Measurements from ENCODE around the gene ADAT1.
A peak's percentile ranks its signal among the peaks of the same experiment; 100 is the strongest.

Gene ADAT1

DNA sequence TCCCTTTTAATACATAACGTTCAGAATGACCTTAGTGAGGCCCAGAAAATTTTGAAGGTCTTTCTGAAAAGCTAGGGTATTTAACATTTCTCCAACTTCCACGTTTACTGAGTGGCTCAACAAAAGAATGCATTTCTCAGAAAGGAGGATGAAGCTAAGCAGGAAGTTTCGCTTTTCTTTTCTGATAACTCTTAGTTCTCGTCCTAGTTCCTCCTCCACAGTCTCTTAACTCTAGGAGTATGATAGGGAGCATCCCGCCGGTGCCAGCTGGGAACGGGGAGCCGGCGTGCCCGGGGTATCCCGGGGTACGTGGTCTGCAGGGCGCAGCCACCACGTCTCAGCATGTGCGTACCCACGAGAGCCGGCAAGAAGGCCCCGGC, 24.0 kb upstream of the ADAT1 start:
- peak; percentile 51 for ATAC-seq
- TF ChIP-seq OSR1 (CRISPR knock-in tag; IDR thresholded peaks at IDR 0.05) (no peak), TCF4 (CRISPR knock-in tag; IDR thresholded peaks at IDR 0.05; ENCODE audit: borderline replicate concordance) (no peak), ZFP3 (CRISPR knock-in tag; IDR thresholded peaks at IDR 0.05) (no peak), TOX (CRISPR knock-in tag; IDR thresholded peaks at IDR 0.05; ENCODE audit: borderline replicate concordance) (no peak)
- TF ChIP-seq, protein P1, sequence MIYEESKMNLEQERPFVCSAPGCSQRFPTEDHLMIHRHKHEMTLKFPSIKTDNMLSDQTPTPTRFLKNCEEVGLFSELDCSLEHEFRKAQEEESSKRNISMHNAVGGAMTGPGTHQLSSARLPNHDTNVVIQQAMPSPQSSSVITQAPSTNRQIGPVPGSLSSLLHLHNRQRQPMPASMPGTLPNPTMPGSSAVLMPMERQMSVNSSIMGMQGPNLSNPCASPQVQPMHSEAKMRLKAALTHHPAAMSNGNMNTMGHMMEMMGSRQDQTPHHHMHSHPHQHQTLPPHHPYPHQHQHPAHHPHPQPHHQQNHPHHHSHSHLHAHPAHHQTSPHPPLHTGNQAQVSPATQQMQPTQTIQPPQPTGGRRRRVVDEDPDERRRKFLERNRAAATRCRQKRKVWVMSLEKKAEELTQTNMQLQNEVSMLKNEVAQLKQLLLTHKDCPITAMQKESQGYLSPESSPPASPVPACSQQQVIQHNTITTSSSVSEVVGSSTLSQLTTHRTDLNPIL (CRISPR knock-in tag; IDR thresholded peaks at IDR 0.05; ENCODE audit: low read depth) = no peak
- TF ChIP-seq, protein P2, sequence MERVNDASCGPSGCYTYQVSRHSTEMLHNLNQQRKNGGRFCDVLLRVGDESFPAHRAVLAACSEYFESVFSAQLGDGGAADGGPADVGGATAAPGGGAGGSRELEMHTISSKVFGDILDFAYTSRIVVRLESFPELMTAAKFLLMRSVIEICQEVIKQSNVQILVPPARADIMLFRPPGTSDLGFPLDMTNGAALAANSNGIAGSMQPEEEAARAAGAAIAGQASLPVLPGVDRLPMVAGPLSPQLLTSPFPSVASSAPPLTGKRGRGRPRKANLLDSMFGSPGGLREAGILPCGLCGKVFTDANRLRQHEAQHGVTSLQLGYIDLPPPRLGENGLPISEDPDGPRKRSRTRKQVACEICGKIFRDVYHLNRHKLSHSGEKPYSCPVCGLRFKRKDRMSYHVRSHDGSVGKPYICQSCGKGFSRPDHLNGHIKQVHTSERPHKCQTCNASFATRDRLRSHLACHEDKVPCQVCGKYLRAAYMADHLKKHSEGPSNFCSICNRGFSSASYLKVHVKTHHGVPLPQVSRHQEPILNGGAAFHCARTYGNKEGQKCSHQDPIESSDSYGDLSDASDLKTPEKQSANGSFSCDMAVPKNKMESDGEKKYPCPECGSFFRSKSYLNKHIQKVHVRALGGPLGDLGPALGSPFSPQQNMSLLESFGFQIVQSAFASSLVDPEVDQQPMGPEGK (CRISPR knock-in tag; IDR thresholded peaks at IDR 0.05; ENCODE audit: borderline replicate concordance) = no peak

DNA sequence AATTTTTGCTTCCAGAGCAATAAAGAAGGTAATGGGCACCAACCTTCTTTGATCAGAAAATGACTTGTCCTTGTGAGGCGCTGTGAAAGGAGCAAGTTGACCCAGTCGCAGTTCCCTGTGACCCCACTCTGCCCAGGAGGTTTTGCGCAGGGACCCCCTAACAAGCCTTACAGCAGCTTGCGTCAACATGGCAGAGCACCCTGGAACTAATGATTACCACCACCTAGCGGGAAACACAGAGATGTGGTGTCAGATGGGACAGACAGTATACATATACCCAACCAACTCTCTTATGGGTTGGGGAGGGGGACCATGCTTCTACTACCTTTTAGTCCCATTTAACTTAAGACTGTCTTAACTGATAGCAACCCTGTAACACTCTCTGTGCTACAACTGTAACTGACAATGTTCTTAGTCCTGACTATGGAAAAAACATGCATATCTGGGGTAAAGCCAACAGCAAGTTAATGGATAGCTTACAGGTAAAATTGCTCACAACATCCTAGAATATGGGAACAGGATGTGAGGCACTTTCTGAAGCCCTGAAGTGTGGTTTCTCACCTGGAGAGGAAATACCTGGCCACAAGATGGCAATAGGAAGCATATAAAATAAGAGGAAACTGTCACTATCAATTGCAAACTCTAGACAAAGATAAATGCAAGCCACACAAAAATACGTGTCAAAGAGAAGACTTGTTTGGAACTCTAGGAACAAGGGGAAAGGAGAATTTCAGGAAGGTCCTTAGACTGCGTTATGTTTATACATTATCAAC, 21.3 kb upstream of the ADAT1 start:
- no peak for ATAC-seq
- TF ChIP-seq ZNF565 (CRISPR knock-in tag; conservative IDR thresholded peaks at IDR 0.05; ENCODE audit: low read depth) = no peak
- no peak for TF ChIP-seq OSR1 (CRISPR knock-in tag; IDR thresholded peaks at IDR 0.05)
- TF ChIP-seq, protein P3, sequence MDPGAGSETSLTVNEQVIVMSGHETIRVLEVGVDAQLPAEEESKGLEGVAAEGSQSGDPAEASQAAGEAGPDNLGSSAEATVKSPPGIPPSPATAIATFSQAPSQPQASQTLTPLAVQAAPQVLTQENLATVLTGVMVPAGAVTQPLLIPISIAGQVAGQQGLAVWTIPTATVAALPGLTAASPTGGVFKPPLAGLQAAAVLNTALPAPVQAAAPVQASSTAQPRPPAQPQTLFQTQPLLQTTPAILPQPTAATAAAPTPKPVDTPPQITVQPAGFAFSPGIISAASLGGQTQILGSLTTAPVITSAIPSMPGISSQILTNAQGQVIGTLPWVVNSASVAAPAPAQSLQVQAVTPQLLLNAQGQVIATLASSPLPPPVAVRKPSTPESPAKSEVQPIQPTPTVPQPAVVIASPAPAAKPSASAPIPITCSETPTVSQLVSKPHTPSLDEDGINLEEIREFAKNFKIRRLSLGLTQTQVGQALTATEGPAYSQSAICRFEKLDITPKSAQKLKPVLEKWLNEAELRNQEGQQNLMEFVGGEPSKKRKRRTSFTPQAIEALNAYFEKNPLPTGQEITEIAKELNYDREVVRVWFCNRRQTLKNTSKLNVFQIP (CRISPR knock-in tag; IDR thresholded peaks at IDR 0.05; ENCODE audit: borderline replicate concordance, low read depth) = no peak
- TF ChIP-seq TCF4 (CRISPR knock-in tag; IDR thresholded peaks at IDR 0.05; ENCODE audit: borderline replicate concordance) = no peak

DNA sequence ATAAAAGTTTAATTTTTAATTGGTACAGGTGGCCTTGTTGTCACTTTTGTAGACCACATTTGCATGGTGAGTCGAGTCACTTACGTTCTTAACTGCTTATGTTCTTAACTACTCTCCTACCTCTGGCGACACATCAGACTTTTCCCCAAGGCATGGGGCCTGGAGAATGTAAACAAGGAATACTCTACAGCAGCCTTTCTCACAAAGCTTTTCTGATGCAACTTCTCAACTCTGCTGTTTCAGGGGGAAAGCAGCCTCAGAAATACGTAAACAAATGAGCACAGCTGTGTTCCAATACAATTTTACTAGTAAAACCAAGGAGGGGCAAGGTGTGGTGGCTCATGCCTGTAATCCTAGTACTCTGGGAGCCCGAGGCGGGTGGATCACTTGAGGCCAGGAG, 17.5 kb upstream of the ADAT1 start:
- TF ChIP-seq PPARA (CRISPR knock-in tag; IDR thresholded peaks at IDR 0.05; ENCODE audit: borderline replicate concordance) = no peak
- TF ChIP-seq ARNTL (CRISPR knock-in tag; IDR thresholded peaks at IDR 0.05; ENCODE audit: borderline replicate concordance, low read depth) = no peak
- no peak for TF ChIP-seq ISL1 (CRISPR knock-in tag; IDR thresholded peaks at IDR 0.05)
- TF ChIP-seq, protein P4, sequence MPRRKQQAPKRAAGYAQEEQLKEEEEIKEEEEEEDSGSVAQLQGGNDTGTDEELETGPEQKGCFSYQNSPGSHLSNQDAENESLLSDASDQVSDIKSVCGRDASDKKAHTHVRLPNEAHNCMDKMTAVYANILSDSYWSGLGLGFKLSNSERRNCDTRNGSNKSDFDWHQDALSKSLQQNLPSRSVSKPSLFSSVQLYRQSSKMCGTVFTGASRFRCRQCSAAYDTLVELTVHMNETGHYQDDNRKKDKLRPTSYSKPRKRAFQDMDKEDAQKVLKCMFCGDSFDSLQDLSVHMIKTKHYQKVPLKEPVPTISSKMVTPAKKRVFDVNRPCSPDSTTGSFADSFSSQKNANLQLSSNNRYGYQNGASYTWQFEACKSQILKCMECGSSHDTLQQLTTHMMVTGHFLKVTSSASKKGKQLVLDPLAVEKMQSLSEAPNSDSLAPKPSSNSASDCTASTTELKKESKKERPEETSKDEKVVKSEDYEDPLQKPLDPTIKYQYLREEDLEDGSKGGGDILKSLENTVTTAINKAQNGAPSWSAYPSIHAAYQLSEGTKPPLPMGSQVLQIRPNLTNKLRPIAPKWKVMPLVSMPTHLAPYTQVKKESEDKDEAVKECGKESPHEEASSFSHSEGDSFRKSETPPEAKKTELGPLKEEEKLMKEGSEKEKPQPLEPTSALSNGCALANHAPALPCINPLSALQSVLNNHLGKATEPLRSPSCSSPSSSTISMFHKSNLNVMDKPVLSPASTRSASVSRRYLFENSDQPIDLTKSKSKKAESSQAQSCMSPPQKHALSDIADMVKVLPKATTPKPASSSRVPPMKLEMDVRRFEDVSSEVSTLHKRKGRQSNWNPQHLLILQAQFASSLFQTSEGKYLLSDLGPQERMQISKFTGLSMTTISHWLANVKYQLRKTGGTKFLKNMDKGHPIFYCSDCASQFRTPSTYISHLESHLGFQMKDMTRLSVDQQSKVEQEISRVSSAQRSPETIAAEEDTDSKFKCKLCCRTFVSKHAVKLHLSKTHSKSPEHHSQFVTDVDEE (CRISPR knock-in tag; IDR thresholded peaks at IDR 0.05) = no peak
- TF ChIP-seq OSR1 (CRISPR knock-in tag; IDR thresholded peaks at IDR 0.05) = no peak
- TF ChIP-seq ZNF70 (CRISPR knock-in tag; IDR thresholded peaks at IDR 0.05) = no peak
- ATAC-seq = no peak

DNA sequence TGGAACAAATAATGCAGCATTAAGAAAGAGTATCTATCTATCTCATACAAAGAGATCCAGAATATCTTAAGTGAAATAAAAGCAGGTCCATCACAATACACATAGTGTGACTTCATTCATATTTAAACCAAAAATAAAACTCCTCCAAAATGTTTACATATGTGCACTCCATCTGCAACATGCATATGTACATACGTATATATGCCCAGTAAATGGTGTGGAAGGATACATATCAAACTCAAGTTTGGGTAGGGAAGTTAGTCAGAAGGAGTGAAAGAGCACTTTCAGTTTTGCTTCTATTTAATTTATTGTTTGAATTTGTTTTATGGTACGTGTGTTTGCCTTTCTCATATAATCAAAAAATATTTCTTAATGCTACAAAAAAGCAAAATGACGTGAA, 12.0 kb upstream of the ADAT1 start:
- no peak for ATAC-seq
- TF ChIP-seq ESRRG (CRISPR knock-in tag; IDR thresholded peaks at IDR 0.05) = no peak
- TF ChIP-seq ZNF565 (CRISPR knock-in tag; conservative IDR thresholded peaks at IDR 0.05; ENCODE audit: low read depth) = no peak
- TF ChIP-seq, protein P5, sequence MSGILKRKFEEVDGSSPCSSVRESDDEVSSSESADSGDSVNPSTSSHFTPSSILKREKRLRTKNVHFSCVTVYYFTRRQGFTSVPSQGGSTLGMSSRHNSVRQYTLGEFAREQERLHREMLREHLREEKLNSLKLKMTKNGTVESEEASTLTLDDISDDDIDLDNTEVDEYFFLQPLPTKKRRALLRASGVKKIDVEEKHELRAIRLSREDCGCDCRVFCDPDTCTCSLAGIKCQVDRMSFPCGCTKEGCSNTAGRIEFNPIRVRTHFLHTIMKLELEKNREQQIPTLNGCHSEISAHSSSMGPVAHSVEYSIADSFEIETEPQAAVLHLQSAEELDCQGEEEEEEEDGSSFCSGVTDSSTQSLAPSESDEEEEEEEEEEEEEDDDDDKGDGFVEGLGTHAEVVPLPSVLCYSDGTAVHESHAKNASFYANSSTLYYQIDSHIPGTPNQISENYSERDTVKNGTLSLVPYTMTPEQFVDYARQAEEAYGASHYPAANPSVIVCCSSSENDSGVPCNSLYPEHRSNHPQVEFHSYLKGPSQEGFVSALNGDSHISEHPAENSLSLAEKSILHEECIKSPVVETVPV (CRISPR knock-in tag; IDR thresholded peaks at IDR 0.05) = no peak
- TF ChIP-seq, protein P1 (CRISPR knock-in tag; IDR thresholded peaks at IDR 0.05; ENCODE audit: low read depth) = no peak
- TF ChIP-seq ZFP30 (CRISPR knock-in tag; IDR thresholded peaks at IDR 0.05) = no peak
- TF ChIP-seq ISL1 (CRISPR knock-in tag; IDR thresholded peaks at IDR 0.05) = no peak
- TF ChIP-seq RARB (CRISPR knock-in tag; IDR thresholded peaks at IDR 0.05) = no peak
- TF ChIP-seq TOX (CRISPR knock-in tag; IDR thresholded peaks at IDR 0.05; ENCODE audit: borderline replicate concordance) = no peak
- TF ChIP-seq, protein P4 (CRISPR knock-in tag; IDR thresholded peaks at IDR 0.05) = no peak
- TF ChIP-seq, protein P2 (CRISPR knock-in tag; IDR thresholded peaks at IDR 0.05; ENCODE audit: borderline replicate concordance) = no peak
- TF ChIP-seq ZC3H10 (CRISPR knock-in tag; IDR thresholded peaks at IDR 0.05) = no peak

Measured in SK-N-SH treated with all-trans-retinoic acid at 6 μM for 48 hours (cell line).